Body of pancreas (tissue), 4 donors: ENCODE measurements around the gene MYO1E. TPM values are rescaled to one million over a fixed set of nuclear protein-coding genes. Genes with fewer than 3 reads are reported as not detected.

Source experiments
- ATAC-seq: fragments of 150-250 bp; one replicate; pipeline ENCODE4 v1.9.1; 2016
- DNase-seq, 4 donors: peaks; one replicate each; pipeline ENCODE4 v3.0.0-alpha.2; 2019
- H3K27ac ChIP-seq, 4 donors: fragments of 200-600 bp; sonication (generic); 1 replicate in 3 of 4; 2 replicates in 1 of 4; pipeline versions ENCODE4 v1.5.1 to v1.6.1; 2016 to 2019; ENCODE audit warnings: mild to moderate bottlenecking in 1 of 4, mixed read lengths in 1 of 4, moderate library complexity in 1 of 4
- H3K27me3 ChIP-seq, 2 donors: fragments of 200-600 bp; sonication (generic); one replicate each; pipeline ENCODE4 v1.6.0; 2016; ENCODE audit warnings: mild to moderate bottlenecking in 1 of 2
- H3K36me3 ChIP-seq, 2 donors: fragments of 200-600 bp; sonication (generic); replicated peaks in 1 of 2; 2 replicates each; pipeline ENCODE4 v1.5.1; 2016; ENCODE audit warnings: low read depth in 2 of 2; ENCODE audit not compliant: insufficient read depth in 1 of 2
- H3K4me1 ChIP-seq: fragments of 200-600 bp; sonication (generic); one replicate; pipeline ENCODE4 v1.6.0; 2016
- H3K4me3 ChIP-seq, 2 donors: fragments of 200-600 bp; sonication (generic); 1 replicate in 1 of 2; 2 replicates in 1 of 2; pipeline ENCODE4 v1.5.1; 2016 to 2019
- H3K9me3 ChIP-seq, 3 donors: fragments of 200-600 bp; sonication (generic); 1 replicate in 2 of 3; 2 replicates in 1 of 3; pipeline ENCODE4 v1.5.1; 2016
- CTCF ChIP-seq, 7 experiments: fragments of 450-650 bp in 4 of 7; fragments of 200-600 bp in 3 of 7; sonication (generic) in 3 of 7; IDR thresholded peaks; one replicate each; pipeline ENCODE4 v1.5.1; 2016 to 2019; ENCODE audit warnings: antibody characterized with exemption in 7 of 7
- POLR2A ChIP-seq, 3 donors: fragments of 450-650 bp; IDR thresholded peaks; one replicate each; pipeline ENCODE4 v1.6.1; 2016; ENCODE audit warnings: antibody characterized with exemption in 3 of 3, mild to moderate bottlenecking in 2 of 3
- WGBS, 2 donors: methylation state at CpG; one replicate each; pipeline ENCODE4 v1.1.5; 2017; 5-methylcytosine and 5-hydroxymethylcytosine counted together
- intact Hi-C: fragments of 100-400 bp; cut with DNase I; formaldehyde crosslinking; loops from one replicate; pipeline ENCODE4 v1.15.1; 2023
- total RNA-seq, 2 donors: library from RNA; depleted of rRNA; stranded (reverse); fragments of >200 nt; gene quantifications; one replicate each; pipeline ENCODE4 v1.1.0, GENCODE V29; 2016

MYO1E gene
- total RNA-seq, 2 donors from 2014 or later = 14.0 to 48.5 TPM

GRCh38 chr15:59266028-59266427, 106.6 kb downstream of the MYO1E start:
- intact Hi-C loops = no loop called here
- ATAC-seq (no peak), DNase-seq (peak in 1 of 4 donors; percentile 8)
- TF ChIP-seq CTCF (IDR thresholded peaks at IDR 0.05) = no peak
- TF ChIP-seq POLR2A (IDR thresholded peaks at IDR 0.05) = no peak
- Histone ChIP-seq H3K4me1 (peaks cover 5% of the 10 kb centered on the region), H3K4me3 (no peak overlapping the region), H3K9me3 (no peaks in the 10 kb centered on the region), H3K27ac (peak overlapping the region in 1 of 4 donors; percentile 47), H3K27me3 (no peaks in the 10 kb centered on the region), H3K36me3 (no peaks in the 10 kb centered on the region)
- 42 to 47% methylated on average over 5 of the region's 5 CpGs for WGBS, 2 donors

GRCh38 chr15:59262316-59262715, 110.4 kb downstream of the MYO1E start:
- Histone ChIP-seq H3K4me3 (no peak overlapping the region), H3K27ac (no peak overlapping the region), H3K4me1 (peaks cover 5% of the 10 kb centered on the region), H3K36me3 (peaks cover 0 to 2% of the 10 kb centered on the region in 2 donors), H3K27me3 (no peaks in the 10 kb centered on the region), H3K9me3 (no peaks in the 10 kb centered on the region)
- no peak for TF ChIP-seq CTCF (IDR thresholded peaks at IDR 0.05)
- no peak for TF ChIP-seq POLR2A (IDR thresholded peaks at IDR 0.05)
- no peak for DNase-seq
- intact Hi-C loops = no loop called here
- ATAC-seq = no peak
- WGBS, 2 donors = 91 to 95% methylated on average over 7 of the region's 7 CpGs

DNA sequence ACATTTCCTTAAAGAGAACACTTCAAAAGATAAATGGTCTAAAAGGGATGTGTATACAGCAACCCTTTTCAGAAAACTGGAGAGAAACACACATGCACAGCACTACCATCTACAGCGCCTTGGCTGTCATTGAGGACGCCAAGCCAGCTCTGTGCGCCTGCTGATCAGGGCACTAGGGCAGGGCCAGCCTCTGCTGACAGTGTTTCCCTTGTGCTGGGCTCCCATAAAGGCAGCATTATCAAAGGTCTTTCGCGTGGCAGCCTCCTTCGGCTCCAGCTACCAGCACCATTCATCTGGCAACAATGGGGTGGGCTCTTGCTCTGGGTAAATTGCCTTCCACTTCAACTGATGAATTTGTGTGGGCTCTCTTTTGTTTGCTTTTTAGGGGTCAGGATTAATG, 112.6 kb downstream of the MYO1E start:
- intact Hi-C loops = no loop called here
- Histone ChIP-seq H3K4me3 (no peak overlapping the region), H3K36me3 (peaks cover 0 to 2% of the 10 kb centered on the region in 2 donors), H3K9me3 (no peaks in the 10 kb centered on the region), H3K27ac (no peak overlapping the region), H3K27me3 (no peaks in the 10 kb centered on the region), H3K4me1 (peaks cover 8% of the 10 kb centered on the region)
- no peak for TF ChIP-seq POLR2A (IDR thresholded peaks at IDR 0.05)
- no peak for TF ChIP-seq CTCF (IDR thresholded peaks at IDR 0.05)
- DNase-seq = no peak
- 88 to 92% methylated on average over 6 of the region's 6 CpGs for WGBS, 2 donors
- no peak for ATAC-seq

DNA sequence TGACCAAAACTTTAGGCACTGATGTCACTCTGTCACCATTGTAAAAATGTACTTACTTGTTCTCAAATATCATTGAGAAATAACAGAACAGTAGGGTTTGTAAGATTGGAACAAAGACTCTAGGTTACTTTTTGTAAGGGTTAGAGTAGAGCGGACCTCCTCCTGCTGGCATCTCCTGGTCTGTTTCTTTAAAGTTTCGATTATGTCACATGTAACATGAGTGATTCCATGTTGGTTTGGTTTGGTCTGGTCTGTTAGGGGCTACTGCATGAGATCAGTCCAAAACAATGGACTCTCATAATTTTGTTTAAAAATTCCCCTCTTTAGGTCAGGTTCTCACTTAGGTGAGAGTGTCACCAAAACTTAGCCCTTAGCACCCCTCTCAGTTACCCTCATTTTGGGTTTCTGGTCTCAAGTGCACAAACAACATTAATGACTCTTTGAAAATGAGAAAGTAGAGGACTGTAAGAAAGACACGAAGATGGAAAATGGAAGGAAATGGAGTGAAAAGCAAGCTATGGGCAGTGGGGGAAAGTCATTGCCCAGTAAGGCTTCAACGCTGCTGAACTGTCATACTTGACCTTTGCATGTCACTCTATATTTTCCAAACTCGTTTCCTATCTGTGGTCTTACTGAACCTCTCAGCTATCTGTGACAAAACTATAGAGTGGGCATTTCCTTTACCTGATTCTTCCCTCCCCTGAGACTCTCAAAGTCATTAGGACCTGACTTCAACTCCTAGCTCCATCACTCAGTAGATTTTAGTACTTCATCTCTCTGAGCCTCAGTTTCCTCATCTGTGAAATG, 113.3 kb downstream of the MYO1E start:
- no peak for ATAC-seq
- intact Hi-C loops = no loop called here

More for the DNA sequence above, 113.3 kb downstream of the MYO1E start:
- Histone ChIP-seq H3K9me3 (no peaks in the 10 kb centered on the region), H3K4me3 (no peak overlapping the region), H3K36me3 (peaks cover 0 to 2% of the 10 kb centered on the region in 2 donors), H3K27me3 (no peaks in the 10 kb centered on the region), H3K4me1 (peaks cover 8% of the 10 kb centered on the region), H3K27ac (no peak overlapping the region)
- no peak for DNase-seq
- no peak for TF ChIP-seq CTCF (IDR thresholded peaks at IDR 0.05)
- TF ChIP-seq POLR2A (IDR thresholded peaks at IDR 0.05) = no peak
- 86% methylated on average over 5 of the region's 5 CpGs for WGBS, 2 donors
